IMR-90 (cell line): ENCODE data around the gene GCSH. TPM values are rescaled to one million over a fixed set of nuclear protein-coding genes. Genes with fewer than 3 reads are reported as not detected.

Experiments
- ATAC-seq: fragments of 200-7000 bp; cut with Tn5 transposase; 2 replicates; pipeline ENCODE4 v1.9.1; 2020; ENCODE audit warnings: low read depth, mild to moderate bottlenecking, moderate library complexity
- BruUV-seq: library from RNA; stranded (reverse); fragments of 400-500 nt; replicated peaks from 2 replicates; lab custom pipeline; 2021; lab: Mats Ljungman, UMichigan
- CTCF ChIA-PET: fragments of 300-600 bp; formaldehyde crosslinking; extraction: SDS; loops from one replicate; lab custom pipeline; 2021; ENCODE audit warnings: antibody characterized with exemption; lab: Yijun Ruan, JAX
- POLR2A ChIA-PET: fragments of 300-600 bp; sonication (Branson Sonifier 250); formaldehyde crosslinking; loops from one replicate; lab custom pipeline; 2022; ENCODE audit warnings: antibody characterized with exemption; ENCODE audit not compliant: unreplicated experiment; lab: Charles Lee
- DNase-seq: peaks from one replicate; pipeline ENCODE4 v3.0.0; 2013
- H2AFZ ChIP-seq: replicated peaks from 2 replicates; pipeline ENCODE3; 2013; ENCODE audit warnings: low read length, mild to moderate bottlenecking; ENCODE audit not compliant: poor library complexity
- H2AK5ac ChIP-seq: 2 replicates; pipeline ENCODE4 v1.6.1; 2013; ENCODE audit warnings: low read depth, low read length, inconsistent platforms
- H2AK9ac ChIP-seq: replicated peaks from 2 replicates; pipeline ENCODE3; 2013; ENCODE audit warnings: mild to moderate bottlenecking, low read depth, low read length, moderate library complexity; ENCODE audit not compliant: poor library complexity
- H2BK120ac ChIP-seq: 2 replicates; pipeline ENCODE4 v1.6.1; 2013; ENCODE audit warnings: low read depth, low read length, inconsistent platforms
- H2BK15ac ChIP-seq: 3 replicates; pipeline ENCODE4 v1.6.1; 2013; ENCODE audit warnings: low read depth, low read length, inconsistent platforms
- H2BK20ac ChIP-seq: 2 replicates; pipeline ENCODE4 v1.6.1; 2013; ENCODE audit warnings: low read depth, mild to moderate bottlenecking, inconsistent platforms, low read length, moderate library complexity
- H2BK5ac ChIP-seq: 2 replicates; pipeline ENCODE4 v1.6.1; 2013; ENCODE audit warnings: mild to moderate bottlenecking, low read depth, low read length, inconsistent platforms; ENCODE audit not compliant: poor library complexity, severe bottlenecking
- H3K14ac ChIP-seq: replicated peaks from 2 replicates; pipeline ENCODE4 v1.6.1; 2013; ENCODE audit warnings: low read depth, low read length, inconsistent platforms
- H3K18ac ChIP-seq: 2 replicates; pipeline ENCODE4 v1.6.1; 2013; ENCODE audit warnings: low read depth, low read length, control low read depth
- H3K23ac ChIP-seq: 2 replicates; pipeline ENCODE4 v1.6.1; 2013; ENCODE audit warnings: low read depth, low read length, inconsistent platforms
- H3K27ac ChIP-seq: 2 replicates; pipeline ENCODE4 v1.5.1; 2013; ENCODE audit warnings: mild to moderate bottlenecking, control low read depth, low read length; ENCODE audit not compliant: insufficient read depth
- H3K27me3 ChIP-seq: 2 replicates; pipeline ENCODE4 v1.6.1; 2013; ENCODE audit warnings: low read length; ENCODE audit not compliant: control insufficient read depth, insufficient read depth
- H3K36me3 ChIP-seq: 2 replicates; pipeline ENCODE4 v1.6.1; 2013; ENCODE audit warnings: low read length, mixed read lengths; ENCODE audit not compliant: control insufficient read depth, insufficient read depth
- H3K4ac ChIP-seq: 2 replicates; pipeline ENCODE4 v1.6.1; 2013; ENCODE audit warnings: low read depth, low read length, inconsistent platforms
- H3K4me1 ChIP-seq: 2 replicates; pipeline ENCODE4 v1.6.1; 2013; ENCODE audit warnings: low read length, mixed read lengths; ENCODE audit not compliant: control insufficient read depth, insufficient read depth
- H3K4me2 ChIP-seq: 2 replicates; pipeline ENCODE4 v1.6.1; 2013; ENCODE audit warnings: low read depth, mild to moderate bottlenecking, control low read depth, low read length, moderate library complexity
- H3K4me3 ChIP-seq: 2 replicates; pipeline ENCODE4 v1.5.1; 2013; ENCODE audit warnings: low read depth, mild to moderate bottlenecking, control low read depth, low read length, moderate library complexity; ENCODE audit not compliant: insufficient read depth
- H3K56ac ChIP-seq: 2 replicates; pipeline ENCODE4 v1.6.1; 2013; ENCODE audit warnings: low read length, inconsistent platforms; ENCODE audit not compliant: insufficient read depth; ENCODE audit errors: extremely low read depth
- H3K79me1 ChIP-seq, 2 experiments: 2 replicates each; pipeline ENCODE4 v1.6.1; 2013; ENCODE audit warnings: low read length in 2 of 2, inconsistent platforms in 1 of 2, low read depth in 1 of 2
- H3K9ac ChIP-seq: 2 replicates; pipeline ENCODE4 v1.6.1; 2013; ENCODE audit warnings: low read depth, low read length, control low read depth
- H3K9me1 ChIP-seq: 2 replicates; pipeline ENCODE4 v1.6.1; 2013; ENCODE audit warnings: low read length, inconsistent platforms; ENCODE audit not compliant: insufficient read depth
- H3K9me3 ChIP-seq: 2 replicates; pipeline ENCODE4 v1.6.1; 2013; ENCODE audit warnings: low read length; ENCODE audit not compliant: control insufficient read depth, insufficient read depth
- H4K20me1 ChIP-seq: 2 replicates; pipeline ENCODE4 v1.6.1; 2013; ENCODE audit warnings: low read length, inconsistent platforms; ENCODE audit not compliant: insufficient read depth
- H4K5ac ChIP-seq: 2 replicates; pipeline ENCODE4 v1.6.1; 2013; ENCODE audit warnings: mild to moderate bottlenecking, low read depth, low read length, control low read depth
- H4K8ac ChIP-seq, 2 experiments: 2 replicates each; pipeline ENCODE4 v1.6.1; 2013; ENCODE audit warnings: low read depth in 2 of 2, low read length in 2 of 2, control low read depth in 1 of 2, inconsistent platforms in 1 of 2
- H4K91ac ChIP-seq: 2 replicates; pipeline ENCODE4 v1.6.1; 2013; ENCODE audit warnings: low read depth, low read length, inconsistent platforms; ENCODE audit not compliant: insufficient read depth
- SMC3 ChIP-seq: fragments of 150-350 bp; IDR thresholded peaks from 2 replicates; pipeline ENCODE4 v1.6.1; 2016; ENCODE audit warnings: low read depth, mild to moderate bottlenecking, antibody characterized with exemption, low read length, moderate library complexity
- WGBS, 2 experiments: methylation state at CpG; one replicate each; pipeline versions ENCODE4 v1.1.5 to v1.1.7; 2013; ENCODE audit warnings: missing lambda C conversion rate in 2 of 2; ENCODE audit not compliant: insufficient read length in 1 of 2; ENCODE audit errors: extremely low coverage in 2 of 2; 5-methylcytosine and 5-hydroxymethylcytosine counted together
- dilution Hi-C: fragments of 300-500 bp; cut with HindIII; formaldehyde crosslinking; loops from one replicate; pipeline ENCODE4 v1.14.3; 2018; ENCODE audit warnings: low sequenced_read_pairs; ENCODE audit not compliant: unreplicated experiment
- in situ Hi-C: fragments of 300-500 bp; cut with MboI; formaldehyde crosslinking; loops from 3 replicates; pipeline ENCODE4 v1.14.3; 2019; ENCODE audit warnings: low sequenced_read_pairs, inconsistent platforms, mixed read lengths
- intact Hi-C: fragments of 100-400 bp; cut with micrococcal nuclease; formaldehyde crosslinking; loops from 2 replicates; pipeline ENCODE4 v1.10.0; 2022
- polyA plus RNA-seq, 3 experiments: library from polyadenylated mRNA; depleted of rRNA; stranded (reverse); fragments of >200 nt; gene quantifications; 2 replicates each; pipeline ENCODE4 v1.2.3, GENCODE V29; 2012; ENCODE audit warnings: low replicate concordance in 1 of 3
- total RNA-seq: library from RNA; depleted of rRNA; stranded (reverse); fragments of >200 nt; gene quantifications from 2 replicates; pipeline ENCODE4 v1.2.3, GENCODE V29; 2012

Gene GCSH
- total and polyA plus RNA-seq, 2 of the 4 experiments (the other 2 are of a cell fraction): 9.3 to 21.2 TPM

- Histone ChIP-seq H2BK15ac (no peak overlapping the region), H3K9me3 (no peaks in the 10 kb centered on the region), H2BK5ac (no peak overlapping the region), H3K4me3 (no peak overlapping the region), H4K5ac (no peak overlapping the region), H3K4ac (no peak overlapping the region), H2AK9ac (no peak overlapping the region), H3K23ac (no peak overlapping the region), H3K18ac (no peak overlapping the region), H3K4me1 (no peaks in the 10 kb centered on the region), H3K9ac (no peak overlapping the region), H3K27me3 (no peaks in the 10 kb centered on the region), H3K9me1 (0 out of 2 replicates have a peak, but pooled peaks cover 3% of the 10 kb centered on the region), H4K91ac (no peak overlapping the region), H3K14ac (no peak overlapping the region), H2AK5ac (no peak overlapping the region), H4K20me1 (no peaks in the 10 kb centered on the region), H2AFZ (no peak overlapping the region), H3K27ac (no peak overlapping the region), H3K36me3 (no peaks in the 10 kb centered on the region), H4K8ac (no peak overlapping the region), H2BK120ac (no peak overlapping the region), H3K56ac (no peak overlapping the region), H3K79me1 (no peaks in the 10 kb centered on the region), H2BK20ac (no peak overlapping the region), H3K4me2 (no peak overlapping the region)
- POLR2A ChIA-PET: no interaction called here
- DNase-seq (no peak), ATAC-seq (no peak)
- CTCF ChIA-PET: no interaction called here
- intact Hi-C loops: no loop called here
- dilution Hi-C loops: no loop called here
- no CpG with 5 or more reads among the region's 1 CpG for WGBS, 2 experiments
- TF ChIP-seq SMC3: no peak
- no TSS peak for BruUV-seq
- in situ Hi-C loops: no loop called here
Measured at GRCh38 chr16:81067166-81067565, 29.0 kb downstream of the GCSH start.
